ENCODE data around the gene LACTB.
A peak's percentile ranks its signal among the peaks of the same experiment; 100 is the strongest.

Gene LACTB

DNA sequence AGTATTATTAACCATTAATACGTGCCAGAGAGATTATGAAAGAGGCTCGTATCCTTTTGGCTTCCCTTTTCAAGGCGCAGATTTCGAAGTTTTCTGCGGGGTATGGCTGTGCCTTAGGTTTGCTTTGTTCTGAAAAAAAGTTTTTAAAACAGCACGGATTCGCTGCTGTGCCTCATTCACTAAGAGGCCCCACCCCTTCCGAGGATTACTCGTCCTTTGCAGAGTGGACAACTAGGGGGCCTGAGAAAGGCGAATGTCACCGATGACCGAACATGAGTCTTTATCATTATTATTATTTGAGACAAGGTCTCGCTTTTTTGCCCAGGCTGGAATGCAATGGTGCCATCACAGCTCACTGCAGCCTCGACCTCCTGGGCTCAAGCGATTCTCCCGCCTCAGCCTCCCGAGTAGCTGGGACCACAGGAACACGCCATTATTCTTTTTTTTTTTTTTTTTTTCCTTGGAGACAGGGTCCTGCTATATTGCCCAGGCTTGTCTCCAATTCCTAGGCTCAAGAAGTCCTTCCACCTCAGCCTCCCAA, 36.3 kb downstream of the LACTB start:
- Mint-ChIP-seq H3K36me3 (peaks cover 6% of the 10 kb centered on the region), H3K4me3 (peak overlapping the region; percentile 81), H3K4me1 (peaks cover 12% of the 10 kb centered on the region), H3K27me3 (no peaks in the 10 kb centered on the region), H3K27ac (peak overlapping the region; percentile 91), H3K9me3 (peaks cover 1% of the 10 kb centered on the region)
- ATAC-seq (ENCODE audit: low read depth) (peak; percentile 29), DNase-seq (ENCODE audit: low spot score in 2 of 2) (peak in 1 of 2 donors; percentile 9)

DNA sequence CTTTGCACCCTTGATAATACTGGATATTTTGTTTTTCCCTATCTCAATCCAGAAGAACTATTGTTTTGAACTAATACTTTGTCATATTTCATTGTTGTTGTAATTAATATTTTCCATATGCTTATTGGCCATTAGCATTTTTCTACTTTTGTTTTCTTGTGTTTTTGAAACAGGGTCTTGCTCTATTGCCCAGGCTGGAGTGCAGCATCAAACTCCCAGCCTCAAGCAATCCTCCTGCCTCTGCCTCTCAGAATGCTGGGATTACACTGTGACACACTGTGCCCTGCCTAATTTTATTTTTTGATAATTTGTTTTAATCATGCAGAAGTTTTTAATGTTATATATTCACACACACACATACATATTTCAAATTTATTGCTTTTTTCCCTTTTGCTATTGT, 39.0 kb downstream of the LACTB start:
- peaks cover 1% of the 10 kb centered on the region for H3K9me3 Mint-ChIP-seq
- peaks cover 3% of the 10 kb centered on the region for H3K36me3 Mint-ChIP-seq
- no peak overlapping the region for H3K27ac Mint-ChIP-seq
- H3K4me3 Mint-ChIP-seq, result no peak overlapping the region
- ATAC-seq (ENCODE audit: low read depth) (no peak), DNase-seq (ENCODE audit: low spot score in 2 of 2) (no peak)
- no peaks in the 10 kb centered on the region for H3K27me3 Mint-ChIP-seq
- H3K4me1 Mint-ChIP-seq, result peaks cover 12% of the 10 kb centered on the region

DNA sequence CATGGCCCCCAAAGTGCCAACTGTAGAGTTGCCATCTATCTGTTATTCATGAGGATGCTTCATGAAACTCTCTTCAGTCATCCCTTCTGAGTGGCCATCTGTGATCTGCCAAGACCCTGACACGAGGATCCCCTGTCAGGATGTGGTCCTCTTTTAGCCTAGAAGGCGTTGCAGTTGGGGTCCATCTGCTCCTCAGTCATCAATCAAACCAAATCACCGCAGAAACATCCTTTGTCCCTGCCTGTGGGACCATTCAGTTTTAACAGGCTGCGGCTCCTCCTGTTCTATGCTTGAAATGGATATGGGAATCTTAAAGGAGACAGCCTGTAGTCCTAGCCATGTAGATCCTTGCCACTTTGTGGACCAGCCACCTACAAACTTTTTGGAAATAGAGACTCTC, 41.6 kb downstream of the LACTB start:
- ATAC-seq (ENCODE audit: low read depth), result no peak
- Mint-ChIP-seq H3K27ac (no peak overlapping the region), H3K4me1 (peaks cover 11% of the 10 kb centered on the region), H3K36me3 (peaks cover 3% of the 10 kb centered on the region), H3K9me3 (peaks cover 1% of the 10 kb centered on the region), H3K27me3 (no peaks in the 10 kb centered on the region), H3K4me3 (no peak overlapping the region)
- no peak for DNase-seq (ENCODE audit: low spot score in 2 of 2)

DNA sequence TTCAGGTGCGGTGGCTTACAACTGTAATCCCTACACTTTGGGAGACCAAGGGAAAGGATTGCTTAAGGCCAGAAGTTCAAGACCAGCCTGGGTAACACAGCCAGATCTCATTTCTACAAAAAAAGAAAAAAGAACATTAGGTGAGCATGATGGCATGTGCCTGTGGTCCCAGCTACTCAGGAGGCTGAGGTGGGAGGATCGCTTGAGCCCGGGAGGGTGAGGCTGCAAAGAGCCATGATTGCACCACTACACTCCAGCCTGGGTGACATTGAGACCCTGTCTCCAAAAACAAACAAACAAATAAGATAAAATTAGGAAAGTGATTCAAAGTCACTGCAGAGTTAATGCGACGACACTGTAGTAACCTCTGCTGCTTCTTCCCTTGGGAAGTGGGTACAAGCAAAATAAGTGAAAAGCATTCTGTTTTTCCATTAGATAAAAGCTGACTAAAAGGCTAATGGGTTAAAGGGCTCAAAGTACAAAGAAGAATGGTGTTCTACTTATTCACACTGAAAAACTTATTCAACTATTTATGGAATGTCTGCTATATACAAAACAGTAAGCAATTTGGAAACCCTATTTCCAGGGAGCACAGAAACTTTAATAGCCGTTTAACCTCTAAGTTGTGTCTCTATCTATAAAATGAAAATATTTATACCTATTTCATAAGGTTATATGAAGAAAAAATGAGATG, 43.7 kb downstream of the LACTB start:
- Mint-ChIP-seq H3K27me3 (no peaks in the 10 kb centered on the region), H3K4me1 (peaks cover 8% of the 10 kb centered on the region), H3K27ac (no peak overlapping the region), H3K4me3 (no peak overlapping the region), H3K36me3 (no peaks in the 10 kb centered on the region), H3K9me3 (no peaks in the 10 kb centered on the region)
- no peak for DNase-seq (ENCODE audit: low spot score in 2 of 2)
- ATAC-seq (ENCODE audit: low read depth), result no peak

DNA sequence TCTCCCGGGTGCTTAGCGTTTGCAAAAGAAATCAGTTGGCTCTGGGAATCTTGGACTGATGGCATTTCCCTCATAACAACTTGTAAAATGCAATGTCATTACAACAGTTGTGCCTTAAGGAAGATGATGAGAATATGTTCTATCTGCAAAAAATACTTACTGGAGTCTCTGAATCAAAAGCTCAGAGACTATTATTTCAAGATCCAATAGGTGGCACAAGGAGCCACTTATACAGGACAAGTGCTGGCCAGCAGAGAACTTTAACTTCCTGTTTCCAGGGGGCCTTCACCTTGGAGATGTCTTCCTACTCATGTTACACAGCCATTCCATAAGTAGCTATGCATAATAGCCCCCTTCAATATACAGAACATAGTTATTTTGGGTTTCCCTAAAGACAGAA, 44.6 kb downstream of the LACTB start:
- Mint-ChIP-seq H3K4me3 (no peak overlapping the region), H3K9me3 (no peaks in the 10 kb centered on the region), H3K27me3 (no peaks in the 10 kb centered on the region), H3K27ac (no peak overlapping the region), H3K36me3 (no peaks in the 10 kb centered on the region), H3K4me1 (peaks cover 8% of the 10 kb centered on the region)
- DNase-seq (ENCODE audit: low spot score in 2 of 2) (no peak), ATAC-seq (ENCODE audit: low read depth) (peak; percentile 38)

DNA sequence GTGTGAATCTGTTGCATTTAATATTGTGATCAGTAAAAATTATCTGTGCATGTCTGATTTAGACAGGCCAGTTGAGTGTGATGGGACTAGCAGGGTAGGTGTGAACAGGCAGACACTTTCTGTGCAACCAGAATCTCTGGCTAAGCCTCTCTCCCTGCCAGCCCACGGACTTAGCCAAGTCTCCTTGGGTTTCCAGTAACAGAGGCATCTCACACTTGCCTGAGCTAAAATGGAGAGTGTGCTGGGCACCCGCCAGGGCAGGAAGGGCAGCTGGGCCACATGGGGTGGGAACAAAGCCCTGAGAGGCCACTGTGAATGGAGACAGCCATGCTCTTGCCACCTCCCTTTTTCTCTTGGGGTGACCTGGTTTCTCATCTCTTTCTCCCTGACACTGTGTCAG, 48.1 kb downstream of the LACTB start:
- Mint-ChIP-seq H3K36me3 (no peaks in the 10 kb centered on the region), H3K4me1 (peaks cover 5% of the 10 kb centered on the region), H3K27me3 (no peaks in the 10 kb centered on the region), H3K27ac (no peak overlapping the region), H3K9me3 (no peaks in the 10 kb centered on the region), H3K4me3 (no peak overlapping the region)
- ATAC-seq (ENCODE audit: low read depth) (no peak), DNase-seq (ENCODE audit: low spot score in 2 of 2) (no peak)

DNA sequence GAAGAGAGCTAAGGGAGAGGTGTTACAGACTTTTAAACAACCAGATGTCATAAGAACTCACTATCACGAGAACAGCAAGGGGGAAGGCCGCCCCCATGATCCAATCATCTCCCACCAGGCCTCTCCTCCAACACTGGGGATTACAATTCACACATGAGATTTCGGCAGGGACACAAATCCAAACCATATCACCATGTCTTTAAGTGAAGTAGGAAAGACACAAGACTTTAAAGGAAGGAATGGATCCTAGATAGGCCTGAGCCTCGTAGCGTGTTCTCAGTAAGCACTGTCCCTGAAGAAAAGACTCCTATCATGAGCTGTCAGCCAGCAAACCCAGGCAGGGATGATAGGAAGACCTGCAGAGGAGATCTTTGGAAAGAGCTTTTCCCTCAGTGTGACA, 50.7 kb downstream of the LACTB start:
- DNase-seq (ENCODE audit: low spot score in 2 of 2) (no peak), ATAC-seq (ENCODE audit: low read depth) (no peak)
- Mint-ChIP-seq H3K4me3 (no peak overlapping the region), H3K27me3 (no peaks in the 10 kb centered on the region), H3K36me3 (no peaks in the 10 kb centered on the region), H3K9me3 (no peaks in the 10 kb centered on the region), H3K4me1 (no peaks in the 10 kb centered on the region), H3K27ac (no peak overlapping the region)

DNA sequence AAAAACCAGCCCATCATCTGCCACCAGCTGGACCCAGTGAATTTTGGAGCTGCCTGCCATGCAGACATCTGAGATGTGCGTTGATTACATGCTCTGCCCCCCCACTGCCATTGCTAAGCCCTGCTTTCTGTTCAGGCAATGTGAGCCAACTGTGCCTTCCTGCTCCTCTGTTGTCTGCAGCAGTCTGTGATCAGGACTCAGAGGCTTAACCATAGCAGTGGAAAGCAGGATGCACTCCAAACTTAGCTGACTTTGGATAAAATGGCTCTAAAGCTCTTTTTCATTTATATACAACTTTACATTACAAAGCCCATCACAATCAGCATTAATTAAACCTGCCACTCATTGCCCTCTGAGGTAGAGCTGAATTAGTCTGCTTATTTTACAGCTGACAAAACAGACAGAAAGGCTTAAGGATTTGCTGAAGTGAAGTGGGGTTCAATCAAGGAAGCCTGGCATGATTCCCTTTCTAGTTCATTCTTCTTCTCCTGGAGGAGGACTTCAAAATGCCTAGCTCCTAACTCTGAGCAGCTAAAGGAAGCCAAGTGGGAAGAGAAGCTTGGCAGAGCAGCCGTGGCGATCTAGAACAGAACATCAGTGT, 51.3 kb downstream of the LACTB start:
- no peaks in the 10 kb centered on the region for H3K4me1 Mint-ChIP-seq
- ATAC-seq (ENCODE audit: low read depth) (no peak), DNase-seq (ENCODE audit: low spot score in 2 of 2) (no peak)
- no peaks in the 10 kb centered on the region for H3K27me3 Mint-ChIP-seq
- no peak overlapping the region for H3K27ac Mint-ChIP-seq
- no peak overlapping the region for H3K4me3 Mint-ChIP-seq
- H3K9me3 Mint-ChIP-seq, result no peaks in the 10 kb centered on the region
- H3K36me3 Mint-ChIP-seq, result no peaks in the 10 kb centered on the region

DNA sequence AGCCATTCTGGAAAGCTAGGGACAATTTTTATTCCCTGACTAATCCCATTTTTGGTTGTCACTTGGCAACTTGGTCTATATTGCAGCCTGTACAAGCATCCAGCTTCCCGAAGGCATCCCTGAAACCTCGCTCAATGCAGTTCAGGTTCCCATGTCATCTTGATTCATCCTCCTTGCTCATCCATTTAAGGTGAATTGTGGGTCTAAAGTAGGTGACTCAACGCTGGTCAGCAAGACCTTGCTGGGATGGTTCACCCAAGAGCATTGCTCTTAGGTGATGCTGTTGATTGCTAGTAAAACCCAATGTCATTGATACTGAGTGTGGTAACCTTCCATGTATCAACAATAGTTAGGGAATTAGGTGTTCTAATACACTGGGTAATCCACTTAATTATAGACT, 54.6 kb downstream of the LACTB start:
- ATAC-seq (ENCODE audit: low read depth), result no peak

DNA sequence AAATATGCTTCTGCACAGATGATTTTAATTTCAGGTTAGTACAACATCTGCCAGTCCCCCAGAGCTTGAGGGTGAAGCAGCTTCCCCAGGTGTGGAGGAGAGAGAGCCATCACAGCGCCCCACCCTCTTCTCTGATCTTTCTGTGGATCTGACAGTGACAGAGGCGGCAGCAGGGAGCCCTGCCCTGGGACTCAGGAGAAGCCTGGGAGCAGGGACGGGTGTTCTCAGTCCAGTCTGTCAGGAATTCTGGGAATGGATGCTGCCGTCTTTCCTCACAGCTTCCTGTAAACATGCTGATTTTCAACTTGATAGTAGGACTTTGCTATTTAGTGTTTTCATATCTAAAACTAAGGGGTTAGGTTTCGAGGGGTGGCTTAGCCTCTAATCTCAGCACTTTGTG, 56.4 kb downstream of the LACTB start:
- ATAC-seq (ENCODE audit: low read depth), result no peak
- DNase-seq (ENCODE audit: low spot score in 2 of 2), result no peak
- Mint-ChIP-seq H3K36me3 (no peaks in the 10 kb centered on the region), H3K27me3 (no peaks in the 10 kb centered on the region), H3K9me3 (no peaks in the 10 kb centered on the region), H3K4me1 (no peaks in the 10 kb centered on the region), H3K4me3 (no peak overlapping the region), H3K27ac (no peak overlapping the region)

More for the DNA sequence above, 54.6 kb downstream of the LACTB start:
- Mint-ChIP-seq H3K4me3 (no peak overlapping the region), H3K4me1 (no peaks in the 10 kb centered on the region), H3K9me3 (no peaks in the 10 kb centered on the region), H3K36me3 (no peaks in the 10 kb centered on the region), H3K27me3 (no peaks in the 10 kb centered on the region), H3K27ac (no peak overlapping the region)
- DNase-seq (ENCODE audit: low spot score in 2 of 2), result no peak

DNA sequence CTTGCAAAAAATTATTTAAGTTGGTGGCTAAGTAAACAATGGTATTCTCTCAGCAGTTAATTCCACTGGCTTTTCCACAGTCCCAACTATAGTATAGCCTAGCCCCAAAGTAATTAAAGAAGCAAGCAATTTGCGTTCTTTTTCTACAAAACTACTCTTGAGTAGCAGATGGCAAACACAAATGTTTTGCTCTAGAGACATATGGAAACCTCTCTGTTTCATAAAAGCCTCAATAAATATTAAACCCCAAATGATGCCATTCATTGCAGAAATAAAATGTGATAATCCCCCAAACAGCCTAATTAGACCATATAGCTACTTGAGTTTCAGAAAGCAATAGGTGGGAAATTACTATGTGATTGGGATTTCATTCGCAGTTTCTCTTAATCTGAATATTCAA, 59.1 kb downstream of the LACTB start:
- Mint-ChIP-seq H3K36me3 (no peaks in the 10 kb centered on the region), H3K4me1 (no peaks in the 10 kb centered on the region), H3K9me3 (no peaks in the 10 kb centered on the region), H3K27me3 (no peaks in the 10 kb centered on the region), H3K4me3 (no peak overlapping the region), H3K27ac (no peak overlapping the region)
- ATAC-seq (ENCODE audit: low read depth) (no peak), DNase-seq (ENCODE audit: low spot score in 2 of 2) (no peak)

DNA sequence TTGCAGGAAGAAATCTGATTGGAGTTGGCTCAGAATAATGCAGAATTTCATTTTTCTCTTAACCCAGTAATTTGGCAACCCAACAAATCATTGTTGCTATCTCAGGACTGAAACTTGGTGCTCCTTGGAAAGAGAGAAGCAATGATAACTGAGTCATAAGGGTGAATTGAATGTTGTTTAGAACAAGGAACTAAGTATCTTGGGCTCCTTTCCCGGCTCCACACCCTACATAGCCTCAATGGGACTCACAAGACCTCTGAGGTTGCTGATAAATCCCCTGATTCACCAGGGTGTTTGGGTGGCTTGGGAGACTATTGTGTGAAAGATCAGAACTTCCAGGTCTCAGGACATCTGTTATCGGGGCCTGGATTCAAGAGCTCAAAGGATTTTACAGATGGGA, 60.0 kb downstream of the LACTB start:
- H3K4me3 Mint-ChIP-seq, result no peak overlapping the region

DNA sequence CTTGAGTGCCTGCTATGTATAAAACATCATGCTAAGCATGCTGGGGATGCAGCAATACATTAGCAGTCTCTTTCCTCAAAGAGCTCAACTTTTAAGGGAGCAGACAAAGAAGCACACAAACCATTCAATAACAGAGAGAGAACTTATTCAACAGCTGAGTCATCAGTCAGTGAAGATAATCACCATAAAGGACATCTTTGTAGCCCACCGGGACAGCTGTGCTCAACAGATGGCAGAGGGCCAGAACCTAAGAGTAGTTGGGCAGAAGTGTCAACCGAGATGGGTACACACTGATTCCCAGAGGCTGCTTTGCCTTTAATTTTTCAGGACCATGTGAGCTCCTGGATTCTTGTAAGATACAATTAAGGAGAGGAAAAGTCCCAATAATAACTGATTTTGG, 63.5 kb downstream of the LACTB start:
- Mint-ChIP-seq H3K27me3 (no peaks in the 10 kb centered on the region), H3K27ac (no peak overlapping the region), H3K36me3 (no peaks in the 10 kb centered on the region), H3K4me3 (no peak overlapping the region), H3K9me3 (no peaks in the 10 kb centered on the region), H3K4me1 (peaks cover 10% of the 10 kb centered on the region)
- no peak for DNase-seq (ENCODE audit: low spot score in 2 of 2)
- ATAC-seq (ENCODE audit: low read depth), result no peak

More for the DNA sequence above, 60.0 kb downstream of the LACTB start:
- H3K36me3 Mint-ChIP-seq, result no peaks in the 10 kb centered on the region
- H3K27me3 Mint-ChIP-seq, result no peaks in the 10 kb centered on the region
- ATAC-seq (ENCODE audit: low read depth), result no peak
- H3K4me1 Mint-ChIP-seq, result no peaks in the 10 kb centered on the region
- H3K9me3 Mint-ChIP-seq, result no peaks in the 10 kb centered on the region
- no peak overlapping the region for H3K27ac Mint-ChIP-seq
- DNase-seq (ENCODE audit: low spot score in 2 of 2), result no peak

DNA sequence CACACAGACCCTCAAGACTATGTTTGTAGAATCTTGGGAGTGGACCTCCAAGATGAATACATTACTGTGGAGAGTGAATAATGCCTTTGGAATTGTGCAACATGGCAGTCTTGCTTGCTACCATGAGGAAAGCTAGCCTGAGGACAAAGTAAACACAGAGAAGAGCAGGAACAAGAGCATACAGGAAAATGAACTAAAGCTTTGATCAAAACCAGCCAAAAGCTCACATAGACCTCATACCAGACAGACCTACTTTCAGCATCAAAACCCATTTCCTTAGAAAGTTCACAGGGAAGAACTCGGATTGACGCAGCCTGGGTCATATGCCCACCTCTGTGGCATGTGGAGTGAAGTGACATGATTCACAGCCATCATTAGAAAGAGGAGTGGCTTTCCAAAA, 64.4 kb downstream of the LACTB start:
- Mint-ChIP-seq H3K27me3 (no peaks in the 10 kb centered on the region), H3K4me1 (peaks cover 17% of the 10 kb centered on the region), H3K36me3 (no peaks in the 10 kb centered on the region), H3K27ac (no peak overlapping the region), H3K9me3 (no peaks in the 10 kb centered on the region), H3K4me3 (no peak overlapping the region)
- ATAC-seq (ENCODE audit: low read depth), result no peak
- DNase-seq (ENCODE audit: low spot score in 2 of 2), result no peak
